ENCODE measurements around the gene ENOX2. TPM values are rescaled to one million over a fixed set of nuclear protein-coding genes. Genes with fewer than 3 reads are reported as not detected.
"Not testable (repeated sequence)": the region's sequence is repeated elsewhere in the genome, so short reads cannot be mapped to it uniquely, and the experiment has no call there.

The ENOX2 gene
- total RNA-seq, 1 experiment from 2014 or later = 14.8 TPM

GRCh38 chrX:130827648-130828047, 75.4 kb downstream of the ENOX2 start:
- DNase-seq (ENCODE audit: low spot score) = no peak

DNA sequence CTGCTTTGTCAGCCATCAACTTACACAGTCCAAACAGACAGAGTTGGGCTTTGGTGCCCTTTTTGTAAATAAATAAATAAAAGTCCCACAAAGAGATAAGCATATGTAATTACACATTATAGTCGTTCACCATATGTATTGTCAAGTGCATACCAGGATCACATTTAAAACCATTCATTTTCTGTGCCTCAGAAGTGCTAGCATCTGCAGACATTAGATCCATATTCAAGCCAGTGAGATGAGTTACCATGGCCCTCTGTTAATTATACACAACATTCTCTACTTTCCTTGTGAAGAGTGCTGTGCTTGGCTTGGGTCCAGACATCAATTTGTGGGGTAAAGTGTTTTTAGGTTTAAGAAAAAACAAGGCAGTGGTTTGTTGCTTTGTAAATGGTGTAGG, 76.8 kb downstream of the ENOX2 start:
- no peak for DNase-seq (ENCODE audit: low spot score)

GRCh38 chrX:130825525-130825924, 77.5 kb downstream of the ENOX2 start:
- no peak for DNase-seq (ENCODE audit: low spot score)

GRCh38 chrX:130819367-130819766, 83.6 kb downstream of the ENOX2 start:
- not testable (repeated sequence) for DNase-seq (ENCODE audit: low spot score)

DNA sequence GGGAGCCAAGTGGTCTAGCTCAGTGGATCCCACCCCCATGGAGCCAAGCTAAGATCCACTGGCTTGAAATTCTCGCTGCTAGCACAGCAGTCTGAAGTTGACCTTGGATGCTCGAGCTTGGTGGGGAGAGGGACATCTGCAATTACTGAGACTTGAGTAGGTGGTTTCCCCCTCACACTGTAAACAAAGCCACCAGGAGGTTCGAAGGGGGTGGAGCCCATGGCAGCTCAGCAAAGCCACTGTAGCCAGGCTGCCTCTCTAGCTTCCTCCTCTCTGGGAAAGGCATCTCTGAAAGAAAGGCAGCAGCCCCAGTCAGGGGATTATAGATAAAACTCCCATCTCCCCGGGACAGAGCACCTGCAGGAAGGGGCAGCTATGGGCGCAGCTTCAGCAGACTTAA, 89.1 kb downstream of the ENOX2 start:
- not testable (repeated sequence) for DNase-seq (ENCODE audit: low spot score)

- no peak for DNase-seq (ENCODE audit: low spot score)
These were observed 92.4 kb downstream of the ENOX2 start for GRCh38 chrX:130810561-130810960.

GRCh38 chrX:130805903-130806302, 97.1 kb downstream of the ENOX2 start:
- no peak for DNase-seq (ENCODE audit: low spot score)

- no peak for DNase-seq (ENCODE audit: low spot score)
These were observed 99.5 kb downstream of the ENOX2 start for GRCh38 chrX:130803537-130803936.

GRCh38 chrX:130801901-130802300, 101.1 kb downstream of the ENOX2 start:
- DNase-seq (ENCODE audit: low spot score) = no peak

GRCh38 chrX:130799393-130799792, 103.6 kb downstream of the ENOX2 start:
- no peak for DNase-seq (ENCODE audit: low spot score)

- DNase-seq (ENCODE audit: low spot score) = no peak
These were observed 109.0 kb downstream of the ENOX2 start for GRCh38 chrX:130793975-130794374.

DNA sequence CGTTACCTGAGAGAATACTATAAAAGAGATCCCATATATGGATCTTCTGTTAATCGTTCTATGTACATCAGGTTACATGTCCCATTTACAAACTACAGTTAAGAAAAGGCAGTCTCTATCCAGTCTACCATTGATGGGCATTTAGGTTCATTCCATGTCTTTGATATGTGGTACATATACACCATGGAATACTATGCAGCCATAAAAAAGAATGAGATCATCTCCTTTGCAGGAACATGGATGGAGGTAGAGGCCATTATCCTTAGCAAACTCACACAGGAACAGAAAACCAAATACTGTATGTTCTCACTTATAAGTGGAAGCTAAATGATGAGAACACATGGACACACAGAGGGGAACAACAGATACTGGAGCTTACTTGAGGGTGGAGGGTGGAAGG, 111.1 kb downstream of the ENOX2 start:
- DNase-seq (ENCODE audit: low spot score) = not testable (repeated sequence)

GRCh38 chrX:130789793-130790192, 113.2 kb downstream of the ENOX2 start:
- DNase-seq (ENCODE audit: low spot score) = no peak

GRCh38 chrX:130788786-130789581, 114.0 kb downstream of the ENOX2 start:
- DNase-seq (ENCODE audit: low spot score) = no peak

DNA sequence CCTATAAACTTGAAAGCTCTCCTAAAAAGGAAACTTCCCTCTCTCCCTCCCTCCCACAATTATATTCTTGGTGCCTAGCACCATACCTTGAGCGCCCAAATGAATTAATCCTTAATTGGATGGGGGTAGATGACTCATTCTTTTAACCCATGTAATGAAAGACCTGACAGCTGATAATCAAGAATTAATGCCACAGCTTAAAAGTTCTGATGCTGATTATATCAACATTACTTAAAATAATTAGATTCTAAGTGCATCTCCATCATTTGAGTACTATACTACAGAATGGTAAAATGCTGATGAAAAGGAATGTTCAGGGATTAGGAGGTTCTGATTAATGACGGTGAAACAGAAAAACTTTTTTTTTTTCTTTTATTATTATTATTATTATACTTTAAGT, 117.0 kb downstream of the ENOX2 start:
- DNase-seq (ENCODE audit: low spot score) = no peak

DNA sequence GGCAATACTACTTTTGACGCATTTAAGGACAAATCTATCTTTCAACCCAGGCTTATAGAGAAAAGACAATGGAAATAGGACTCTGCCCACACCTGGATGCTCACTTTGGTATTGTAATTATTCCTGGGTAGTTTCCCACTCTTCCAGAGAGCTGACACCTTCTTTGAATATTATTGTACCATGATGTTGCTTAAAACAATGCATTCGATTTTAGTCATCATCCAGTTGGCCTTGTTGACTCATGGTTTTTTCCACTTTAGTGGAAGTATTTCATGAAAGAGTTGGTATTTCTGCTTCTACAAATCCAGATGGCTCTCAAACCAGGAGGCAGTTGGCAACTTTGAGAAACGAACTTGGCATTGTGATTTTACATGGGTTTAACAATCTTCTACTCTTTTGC, 124.2 kb downstream of the ENOX2 start:
- no peak for DNase-seq (ENCODE audit: low spot score)

GRCh38 chrX:130775849-130776248, 127.2 kb downstream of the ENOX2 start:
- DNase-seq (ENCODE audit: low spot score) = no peak

GRCh38 chrX:130772776-130773143, 130.2 kb downstream of the ENOX2 start:
- no peak for DNase-seq (ENCODE audit: low spot score)

DNA sequence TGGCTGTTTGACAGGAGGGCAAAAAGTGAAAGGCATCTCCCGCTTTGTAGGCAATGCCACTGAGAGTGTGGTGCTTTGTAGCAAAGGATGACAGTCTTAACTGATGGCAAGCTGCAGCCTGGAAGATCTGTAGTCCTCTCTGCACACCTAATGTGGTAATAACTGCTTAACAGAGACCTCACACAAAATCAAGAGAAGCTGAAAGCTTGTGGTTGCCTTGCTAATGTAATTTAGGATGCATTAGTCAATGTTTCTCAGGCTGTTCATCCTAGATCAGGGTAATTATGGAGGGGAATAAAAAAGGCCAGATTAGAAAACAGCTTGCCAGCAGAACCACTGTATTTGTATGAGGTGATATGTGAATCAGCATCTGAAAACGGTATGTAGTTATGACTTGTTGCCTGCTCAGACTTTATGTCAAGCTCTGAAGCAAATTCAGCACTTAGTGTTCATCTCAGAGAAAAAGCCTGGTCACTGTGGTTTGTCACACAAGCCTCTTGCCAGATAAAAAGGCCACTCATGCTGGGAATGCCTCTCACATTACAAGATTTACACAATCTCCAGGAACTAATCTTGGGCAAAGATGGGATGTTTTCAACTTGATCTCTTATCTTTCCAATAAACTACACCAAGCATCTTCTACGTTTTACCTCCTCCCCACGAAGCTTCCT, 130.8 kb downstream of the ENOX2 start:
- peak; percentile 79 for DNase-seq (ENCODE audit: low spot score)

DNA sequence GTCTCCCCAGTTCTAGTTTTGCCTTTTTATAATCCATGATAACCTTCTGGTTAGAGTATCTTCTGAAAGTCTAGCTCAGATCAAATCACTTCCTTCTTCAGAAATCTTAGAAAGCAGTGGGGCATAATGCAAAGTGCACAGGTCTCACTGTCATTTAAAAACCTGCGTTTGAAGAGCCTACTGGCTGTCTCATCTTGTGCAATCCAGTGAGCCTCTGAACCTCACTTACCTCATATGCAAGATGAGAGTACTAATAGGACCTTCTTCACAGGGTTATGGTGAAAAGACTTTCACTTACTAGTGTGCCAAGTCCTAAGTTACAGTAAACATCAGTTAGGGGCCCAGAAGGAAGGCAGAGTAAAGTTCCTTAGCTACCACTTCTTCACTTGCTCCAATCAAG, 131.4 kb downstream of the ENOX2 start:
- DNase-seq (ENCODE audit: low spot score) = no peak

GRCh38 chrX:130771230-130771629, 131.8 kb downstream of the ENOX2 start:
- no peak for DNase-seq (ENCODE audit: low spot score)

DNA sequence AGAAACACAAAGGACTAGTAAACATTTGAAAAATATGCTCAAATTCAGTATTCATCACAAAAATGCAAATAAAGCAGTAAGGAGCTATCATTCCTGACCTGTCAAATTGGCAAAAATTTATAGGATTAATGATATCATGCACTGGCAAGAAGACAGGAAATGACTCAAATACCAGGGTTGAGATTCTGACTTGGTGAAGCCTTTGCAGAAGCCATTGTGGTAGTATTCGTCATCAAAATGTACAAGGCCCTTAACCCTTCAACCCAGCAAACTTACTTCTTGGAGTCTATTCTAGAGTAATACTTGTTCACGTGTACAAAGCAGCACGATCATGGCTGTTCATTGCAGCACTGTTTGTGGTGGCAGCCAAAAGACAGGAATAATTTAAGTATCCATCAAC, 132.4 kb downstream of the ENOX2 start:
- peak; percentile 43 for DNase-seq (ENCODE audit: low spot score)

DNA sequence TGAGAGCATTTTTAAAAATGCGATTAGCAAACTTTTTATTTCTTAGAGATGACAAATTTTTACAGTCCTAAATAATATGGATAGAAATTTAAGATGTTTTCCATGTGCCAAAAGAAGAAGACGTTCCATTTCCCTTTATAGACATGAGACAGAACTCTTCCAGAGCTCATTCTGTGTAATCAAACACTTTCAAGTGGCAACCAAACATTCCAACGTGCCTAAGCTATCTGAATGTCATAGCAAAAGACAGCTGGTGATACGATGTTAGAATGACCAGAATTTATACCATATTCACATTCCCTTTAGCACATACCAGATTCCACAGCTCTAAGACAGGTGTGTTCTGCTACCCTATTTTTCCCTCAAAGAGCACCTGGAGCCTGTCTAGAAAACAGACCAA, 133.2 kb downstream of the ENOX2 start:
- DNase-seq (ENCODE audit: low spot score) = no peak
